K562 (cell line): ENCODE measurements around the gene DMXL1. TPM values are rescaled to one million over a fixed set of nuclear protein-coding genes. Genes with fewer than 3 reads are reported as not detected.

ENCODE experiments used
- CEBPG ChIP-seq, 3 experiments: fragments of 200-800 bp in 1 of 3; sonication (Bioruptor generic) in 1 of 3; sonication (generic) in 1 of 3; formaldehyde crosslinking in 1 of 3; IDR thresholded peaks in 2 of 3; conservative IDR thresholded peaks in 1 of 3; 2 replicates each; pipeline versions ENCODE4 v1.6.1 to v1.8.0; 2016 to 2022; ENCODE audit warnings: missing compliant biosample characterization in 2 of 3, missing genetic modification characterization in 2 of 3, mild to moderate bottlenecking in 1 of 3, missing genetic modification reagents in 1 of 3
- CREB5 ChIP-seq: fragments of 250-450 bp; sonication (Bioruptor Pico); IDR thresholded peaks from 2 replicates; pipeline ENCODE4 v1.5.0; 2020; ENCODE audit warnings: mild to moderate bottlenecking
- EP400 ChIP-seq: fragments of 450-650 bp; IDR thresholded peaks from 2 replicates; pipeline ENCODE4 v1.6.1; 2017; ENCODE audit warnings: antibody characterized with exemption, mild to moderate bottlenecking, moderate library complexity
- ETS1 ChIP-seq: conservative IDR thresholded peaks from 2 replicates; pipeline ENCODE4 v1.6.1; 2011; ENCODE audit warnings: low read depth, mild to moderate bottlenecking, low read length; ENCODE audit not compliant: control insufficient read depth
- FIP1L1 ChIP-seq: fragments of 200-400 bp; formaldehyde crosslinking; IDR thresholded peaks from 2 replicates; pipeline ENCODE4 v1.6.1; 2018; ENCODE audit warnings: mild to moderate bottlenecking, low read depth, low read length; ENCODE audit not compliant: poor library complexity, severe bottlenecking
- FOXM1 ChIP-seq, 2 experiments: fragments of 450-650 bp in 1 of 2; sonication (generic) in 1 of 2; formaldehyde crosslinking in 1 of 2; IDR thresholded peaks; 2 replicates each; pipeline versions ENCODE4 v1.6.1 to v1.9.0; 2017 to 2022; ENCODE audit warnings: low read depth in 2 of 2, mild to moderate bottlenecking in 2 of 2, missing genetic modification reagents in 1 of 2, moderate library complexity in 1 of 2
- KAT8 ChIP-seq: fragments of 450-650 bp; IDR thresholded peaks from 2 replicates; pipeline ENCODE4 v1.6.1; 2016; ENCODE audit warnings: low read depth, mild to moderate bottlenecking
- MEF2A ChIP-seq: IDR thresholded peaks from 2 replicates; pipeline ENCODE4 v1.6.1; 2011; ENCODE audit warnings: low read depth, mild to moderate bottlenecking, low read length, moderate library complexity; ENCODE audit not compliant: control insufficient read depth
- MYC ChIP-seq, 2 experiments: fragments of 250-450 bp in 1 of 2; sonication (Bioruptor Pico) in 1 of 2; IDR thresholded peaks; 2 replicates each; pipeline versions ENCODE4 v1.5.1 to v1.6.1; 2012 to 2021; ENCODE audit warnings: low read depth in 2 of 2, borderline replicate concordance in 1 of 2, improper control_type of control experiment in 1 of 2, low read length in 1 of 2, mild to moderate bottlenecking in 1 of 2, moderate library complexity in 1 of 2
- NEUROD1 ChIP-seq: fragments of 150-350 bp; IDR thresholded peaks from 2 replicates; pipeline ENCODE4 v1.6.1; 2014; ENCODE audit warnings: borderline replicate concordance, low read length, low read depth; ENCODE audit not compliant: partially characterized antibody
- PCBP1 ChIP-seq: fragments of 200-400 bp; formaldehyde crosslinking; IDR thresholded peaks from 2 replicates; pipeline ENCODE4 v1.6.1; 2018; ENCODE audit warnings: mild to moderate bottlenecking, low read depth, low read length; ENCODE audit not compliant: poor library complexity, severe bottlenecking
- SMARCA4 ChIP-seq: fragments of 450-650 bp; IDR thresholded peaks from 2 replicates; pipeline ENCODE4 v1.6.1; 2016
- XRCC5 ChIP-seq: fragments of 200-400 bp; formaldehyde crosslinking; IDR thresholded peaks from 2 replicates; pipeline ENCODE4 v1.6.1; 2017; ENCODE audit warnings: low read depth, mild to moderate bottlenecking, low read length
- ZNF23 ChIP-seq: fragments of 250-450 bp; sonication (Bioruptor Pico); IDR thresholded peaks from 2 replicates; pipeline ENCODE4 v1.4.0; 2020; ENCODE audit warnings: mild to moderate bottlenecking
- ZNF277 ChIP-seq: fragments of 250-450 bp; sonication (Bioruptor Pico); IDR thresholded peaks from 2 replicates; pipeline ENCODE4 v1.8.0; 2022; ENCODE audit warnings: inconsistent platforms, mild to moderate bottlenecking, moderate library complexity, borderline replicate concordance
- ZNF639 ChIP-seq, 2 experiments: fragments of 200-800 bp in 1 of 2; sonication (Bioruptor generic) in 1 of 2; sonication (generic) in 1 of 2; formaldehyde crosslinking in 1 of 2; IDR thresholded peaks in 1 of 2; conservative IDR thresholded peaks in 1 of 2; 2 replicates each; pipeline versions ENCODE4 v1.5.0 to v1.6.1; 2016 to 2020; ENCODE audit warnings: missing compliant biosample characterization in 1 of 2, missing genetic modification characterization in 1 of 2, missing genetic modification reagents in 1 of 2
- ZNF764 ChIP-seq: fragments of 250-450 bp; sonication (Bioruptor Pico); IDR thresholded peaks from 2 replicates; pipeline ENCODE4 v1.4.0; 2020; ENCODE audit warnings: low read depth, mild to moderate bottlenecking, moderate library complexity
- ZNF830 ChIP-seq: fragments of 250-450 bp; sonication (Bioruptor Pico); IDR thresholded peaks from 2 replicates; pipeline ENCODE4 v1.5.0; 2021; ENCODE audit warnings: mild to moderate bottlenecking
- polyA plus RNA-seq, 8 experiments: library from polyadenylated mRNA; depleted of rRNA in 4 of 8; stranded (reverse) in 5 of 8; unstranded in 3 of 8; fragments of >200 nt; fragmentation: Nextera tagmentation in 2 of 8; fragmentation: Illumina TruSeq in 1 of 8; extraction: Ambion mirVana in 2 of 8; extraction: Trizol in 1 of 8; gene quantifications; 2 replicates each; pipeline versions ENCODE4 v1.2.1 to v1.2.3, GENCODE V29; 2011 to 2014; ENCODE audit warnings: inconsistent platforms in 1 of 8, missing spikeins in 1 of 8
- total RNA-seq, 7 experiments: library from RNA; depleted of rRNA in 6 of 7; stranded (reverse); fragments of >200 nt in 6 of 7; fragmentation: Illumina TruSeq in 2 of 7; extraction: Trizol in 2 of 7; gene quantifications; 2 replicates each; pipeline versions ENCODE4 v1.2.1 to v1.2.3, GENCODE V29; 2011 to 2021; ENCODE audit warnings: low replicate concordance in 1 of 7

DMXL1 gene
- total and polyA plus RNA-seq, 9 of the 15 experiments (the other 6 are each of a cell fraction or from before 2014, with no cell fraction given) = 8.3 to 40.3 (median 30.6) TPM

GRCh38 chr5:119070828-119071560, at the start of gene DMXL1 (continued):
- TF ChIP-seq ZNF277 (CRISPR knock-in tag) = no peak
- TF ChIP-seq MEF2A = no peak
- TF ChIP-seq MYC (IDR thresholded peaks at IDR 0.05; ENCODE audit: low read depth, low read length) = peak; percentile 25; the same call in 1 of the 2 replicates
- TF ChIP-seq MYC (CRISPR knock-in tag; IDR thresholded peaks at IDR 0.05; ENCODE audit: borderline replicate concordance, low read depth) = no peak
- peak in 1 of 2 experiments; percentile 93; a peak in 2 of 4 replicates for TF ChIP-seq ZNF639 (CRISPR knock-in tag; conservative IDR thresholded peaks at IDR 0.05 in 1 of 2, IDR thresholded peaks at IDR 0.05 in 1 of 2)
- TF ChIP-seq ZNF830 (CRISPR knock-in tag) = no peak
- no peak for TF ChIP-seq CREB5 (CRISPR knock-in tag)
- no peak for TF ChIP-seq ZNF764
- TF ChIP-seq FOXM1 (IDR thresholded peaks at IDR 0.05; ENCODE audit: low read depth) = peak; percentile 87
- peak; percentile 81; the same call in 1 of the 2 replicates for TF ChIP-seq FOXM1 (CRISPR knock-in tag; IDR thresholded peaks at IDR 0.05; ENCODE audit: low read depth)
- TF ChIP-seq KAT8 = no peak
- TF ChIP-seq SMARCA4 = no peak
- peak; percentile 29; the same call in 1 of the 2 replicates for TF ChIP-seq CEBPG (CRISPR knock-in tag; IDR thresholded peaks at IDR 0.05)
- TF ChIP-seq CEBPG (tag; conservative IDR thresholded peaks at IDR 0.05 in 1 of 2, IDR thresholded peaks at IDR 0.05 in 1 of 2) = peak in 1 of 2 experiments; percentile 28; a peak in 2 of 4 replicates
- TF ChIP-seq PCBP1 = peak; percentile 88
- peak; percentile 74 for TF ChIP-seq EP400
- TF ChIP-seq XRCC5 = peak; percentile 44; the same call in 1 of the 2 replicates
- TF ChIP-seq NEUROD1 = peak; percentile 48
- peak; percentile 80; the same call in 1 of the 2 replicates for TF ChIP-seq ETS1
- no peak for TF ChIP-seq ZNF23 (CRISPR knock-in tag)
- peak; percentile 86 for TF ChIP-seq FIP1L1
